NT2/D1 (cell line): ENCODE data around the gene HMGA1.

Source experiments
- SUZ12 ChIP-seq: IDR thresholded peaks from 2 replicates; pipeline ENCODE4 v1.6.1; 2011; ENCODE audit not compliant: insufficient read length, insufficient read depth; ENCODE audit errors: extremely low read depth
- YY1 ChIP-seq: IDR thresholded peaks from 2 replicates; pipeline ENCODE4 v1.6.1; 2011; ENCODE audit not compliant: insufficient read length, insufficient read depth
- ZNF274 ChIP-seq: IDR thresholded peaks from 2 replicates; pipeline ENCODE4 v1.6.1; 2011; ENCODE audit warnings: mild to moderate bottlenecking, low read depth, low read length

DNA sequence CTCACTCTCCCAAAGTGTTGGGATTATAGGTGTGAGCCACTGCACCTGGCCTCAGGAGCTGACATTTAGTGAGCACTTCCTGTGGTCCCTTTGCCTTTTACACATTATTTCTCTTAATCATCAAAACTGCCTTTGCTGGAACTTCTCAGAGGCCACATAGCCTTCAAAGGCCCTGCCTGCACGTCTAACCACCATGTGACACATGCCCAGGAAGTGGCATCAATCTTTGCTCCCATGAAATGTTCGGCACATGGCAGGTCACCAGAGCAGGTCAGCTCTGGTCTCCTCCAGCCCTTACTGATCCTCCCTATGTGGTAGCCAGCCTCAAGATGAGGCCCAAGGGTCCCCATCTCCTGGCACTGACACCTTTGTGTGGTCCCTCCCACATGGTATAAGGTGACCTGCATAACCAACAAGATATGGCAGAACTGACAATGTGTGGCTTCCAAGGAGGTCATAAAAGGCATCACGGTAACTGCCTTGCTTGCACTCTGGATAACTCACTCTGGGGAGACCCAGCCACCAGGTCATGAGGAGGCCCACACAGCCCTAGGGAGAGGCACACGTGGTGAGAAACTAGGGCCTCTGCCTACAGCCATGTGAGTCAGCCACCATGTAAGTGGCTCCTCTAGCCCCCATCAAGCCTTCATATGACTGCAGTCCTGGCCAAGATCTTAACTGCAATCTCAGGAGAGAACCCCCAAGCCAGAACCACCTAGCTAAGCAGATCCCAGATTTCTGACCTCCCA, 28.8 kb upstream of the HMGA1 start:
- TF ChIP-seq YY1 = no peak
- no peak for TF ChIP-seq ZNF274
- no peak for TF ChIP-seq SUZ12
